ENCODE measurements around the gene LMX1B.

LMX1B gene

DNA sequence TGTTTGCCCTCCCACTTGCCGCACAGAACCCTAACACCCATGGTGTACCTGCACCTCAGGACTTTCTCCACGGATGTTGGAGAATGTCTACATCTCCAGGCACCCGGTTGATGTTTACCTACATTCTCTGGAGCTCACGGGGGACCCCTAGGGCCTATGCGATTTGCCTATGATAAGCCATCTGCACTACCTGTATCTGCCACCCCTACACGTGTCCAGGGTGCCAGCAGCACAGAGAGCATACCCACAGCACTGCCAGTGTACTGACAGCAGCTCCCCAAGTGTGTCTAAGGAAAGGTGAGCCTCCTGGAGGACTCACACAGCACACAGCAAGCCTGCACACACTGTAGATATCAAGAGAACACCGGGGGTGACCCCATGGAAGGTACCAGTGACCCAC, 31.3 kb upstream of the LMX1B start:
- H3K27ac ChIP-seq = no peak overlapping the region
- TF ChIP-seq ZFX (IDR thresholded peaks at IDR 0.05) = no peak
- TF ChIP-seq, protein P1, sequence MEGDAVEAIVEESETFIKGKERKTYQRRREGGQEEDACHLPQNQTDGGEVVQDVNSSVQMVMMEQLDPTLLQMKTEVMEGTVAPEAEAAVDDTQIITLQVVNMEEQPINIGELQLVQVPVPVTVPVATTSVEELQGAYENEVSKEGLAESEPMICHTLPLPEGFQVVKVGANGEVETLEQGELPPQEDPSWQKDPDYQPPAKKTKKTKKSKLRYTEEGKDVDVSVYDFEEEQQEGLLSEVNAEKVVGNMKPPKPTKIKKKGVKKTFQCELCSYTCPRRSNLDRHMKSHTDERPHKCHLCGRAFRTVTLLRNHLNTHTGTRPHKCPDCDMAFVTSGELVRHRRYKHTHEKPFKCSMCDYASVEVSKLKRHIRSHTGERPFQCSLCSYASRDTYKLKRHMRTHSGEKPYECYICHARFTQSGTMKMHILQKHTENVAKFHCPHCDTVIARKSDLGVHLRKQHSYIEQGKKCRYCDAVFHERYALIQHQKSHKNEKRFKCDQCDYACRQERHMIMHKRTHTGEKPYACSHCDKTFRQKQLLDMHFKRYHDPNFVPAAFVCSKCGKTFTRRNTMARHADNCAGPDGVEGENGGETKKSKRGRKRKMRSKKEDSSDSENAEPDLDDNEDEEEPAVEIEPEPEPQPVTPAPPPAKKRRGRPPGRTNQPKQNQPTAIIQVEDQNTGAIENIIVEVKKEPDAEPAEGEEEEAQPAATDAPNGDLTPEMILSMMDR (conservative IDR thresholded peaks at IDR 0.05) = no peak

DNA sequence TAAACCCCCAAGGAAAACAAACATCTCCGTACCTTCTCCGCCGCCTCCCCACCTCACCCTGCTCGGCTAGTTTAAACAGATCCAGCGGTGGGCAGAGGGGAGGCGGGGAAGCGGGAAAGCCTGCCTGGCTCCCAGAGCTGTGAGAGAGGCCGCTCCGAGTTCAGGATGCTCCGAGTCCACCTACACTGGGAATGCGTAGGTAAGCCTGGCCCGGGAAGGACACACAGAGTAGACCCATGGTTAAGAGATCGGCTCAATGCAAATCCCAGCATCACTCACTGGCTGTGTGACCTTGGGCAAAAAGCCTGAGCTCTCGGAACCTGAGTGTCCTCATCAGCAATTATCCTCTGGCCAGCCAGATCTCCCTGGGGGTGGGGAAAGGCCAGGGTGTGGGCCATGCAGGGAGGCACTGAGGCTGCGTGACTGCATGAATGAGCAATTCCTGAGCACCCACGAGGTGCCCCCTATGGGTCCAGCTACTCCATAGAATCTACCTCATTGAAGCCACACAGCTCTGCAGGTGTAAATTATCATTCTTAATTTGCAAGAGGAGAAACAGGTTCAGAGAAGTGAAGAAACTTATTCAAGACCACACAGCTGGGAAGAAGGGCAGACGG, 30.5 kb upstream of the LMX1B start:
- TF ChIP-seq, protein P1 (conservative IDR thresholded peaks at IDR 0.05) = no peak
- TF ChIP-seq ZFX (IDR thresholded peaks at IDR 0.05) = no peak
- no peak overlapping the region for H3K27ac ChIP-seq

DNA sequence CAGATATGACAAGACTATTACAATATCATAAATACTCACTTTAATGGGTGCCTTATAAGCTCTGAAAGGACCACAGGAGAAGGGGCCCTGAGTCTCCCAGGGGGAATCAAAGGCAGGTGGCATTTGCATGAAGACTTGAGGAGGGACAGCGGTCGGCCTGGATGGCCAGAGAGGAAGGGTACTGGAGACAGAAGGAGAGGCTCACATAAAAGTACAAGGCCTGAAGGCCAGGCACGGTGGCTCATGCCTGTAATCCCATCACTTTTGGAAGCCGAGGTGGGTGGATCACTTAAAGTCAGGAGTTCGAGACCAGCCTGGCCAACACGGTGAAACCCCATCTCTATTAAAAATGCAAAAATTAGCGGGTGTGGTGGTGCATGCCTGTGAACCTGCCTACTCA, 29.1 kb upstream of the LMX1B start:
- TF ChIP-seq, protein P1 (conservative IDR thresholded peaks at IDR 0.05) = no peak
- no peak for TF ChIP-seq ZFX (IDR thresholded peaks at IDR 0.05)
- no peak overlapping the region for H3K27ac ChIP-seq

DNA sequence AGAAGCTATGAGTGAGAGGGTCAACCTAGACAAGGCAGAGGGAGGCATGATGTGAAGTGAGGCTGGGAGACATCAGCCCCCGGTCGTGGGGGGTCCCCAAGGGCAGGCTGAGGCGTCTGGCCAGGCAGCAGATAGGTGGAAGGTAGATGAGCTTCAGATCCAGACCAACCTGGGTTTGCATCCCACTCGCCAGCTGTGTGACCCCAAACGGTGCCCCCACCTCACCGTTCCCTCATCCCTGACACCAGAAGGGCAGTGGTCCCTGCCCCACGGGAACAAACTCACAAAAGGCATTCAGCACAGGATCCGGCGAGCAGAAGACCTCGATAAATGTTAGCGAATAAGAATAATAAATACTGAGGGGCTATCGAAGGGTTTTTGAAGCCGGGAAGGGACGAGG, 27.5 kb upstream of the LMX1B start:
- no peak overlapping the region for H3K27ac ChIP-seq
- TF ChIP-seq, protein P1 (conservative IDR thresholded peaks at IDR 0.05) = no peak
- TF ChIP-seq ZFX (IDR thresholded peaks at IDR 0.05) = no peak

DNA sequence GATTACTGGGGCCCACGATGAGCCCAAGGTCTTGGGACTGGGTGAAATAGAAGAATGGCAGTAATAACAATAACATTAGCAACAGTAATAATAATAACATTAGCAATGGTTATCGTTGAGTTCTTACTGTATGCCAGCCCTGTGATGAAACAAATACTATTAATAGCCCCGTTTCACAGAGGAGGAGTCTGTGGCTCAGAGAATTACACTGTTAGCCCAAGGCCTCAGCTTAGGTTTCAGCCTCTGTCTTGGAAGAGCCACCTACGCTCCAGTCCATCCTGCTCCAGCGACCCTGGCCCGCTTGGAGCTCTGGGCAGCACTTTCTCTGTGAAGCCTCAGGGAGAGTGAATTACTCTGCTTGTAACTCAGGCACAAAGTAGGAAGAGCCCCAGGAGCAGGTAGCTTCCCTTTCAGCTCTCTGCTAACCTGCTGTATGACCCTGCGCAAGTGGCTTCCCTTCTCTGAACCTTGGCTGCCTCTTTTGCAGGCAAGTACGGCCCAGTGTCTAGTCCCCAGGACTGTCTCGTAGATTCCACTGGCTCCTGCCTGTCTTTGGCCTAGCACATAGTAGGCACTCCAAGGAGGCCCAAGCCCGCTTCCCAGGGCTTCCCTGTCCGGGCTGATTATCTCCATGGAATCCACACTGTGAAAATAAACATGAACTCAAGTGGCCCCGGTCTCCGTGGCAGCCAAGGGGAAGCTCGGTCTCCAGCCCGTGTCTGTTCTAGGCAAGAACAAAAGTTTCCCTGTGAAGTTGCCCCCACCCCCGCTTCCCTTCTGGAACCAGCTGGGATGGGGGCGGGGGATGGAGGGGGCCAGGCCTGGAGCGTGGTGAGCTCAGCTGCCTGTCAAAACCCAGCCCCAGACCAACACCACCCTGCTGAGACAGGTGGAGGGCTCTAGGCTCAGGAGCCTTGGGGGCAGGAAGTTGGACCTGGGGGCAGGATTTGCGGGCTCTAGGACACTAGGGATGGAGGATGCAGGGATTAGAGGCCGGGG, 26.2 kb upstream of the LMX1B start:
- no peak overlapping the region for H3K27ac ChIP-seq
- TF ChIP-seq ZFX (IDR thresholded peaks at IDR 0.05) = no peak
- TF ChIP-seq, protein P1 (conservative IDR thresholded peaks at IDR 0.05) = no peak

DNA sequence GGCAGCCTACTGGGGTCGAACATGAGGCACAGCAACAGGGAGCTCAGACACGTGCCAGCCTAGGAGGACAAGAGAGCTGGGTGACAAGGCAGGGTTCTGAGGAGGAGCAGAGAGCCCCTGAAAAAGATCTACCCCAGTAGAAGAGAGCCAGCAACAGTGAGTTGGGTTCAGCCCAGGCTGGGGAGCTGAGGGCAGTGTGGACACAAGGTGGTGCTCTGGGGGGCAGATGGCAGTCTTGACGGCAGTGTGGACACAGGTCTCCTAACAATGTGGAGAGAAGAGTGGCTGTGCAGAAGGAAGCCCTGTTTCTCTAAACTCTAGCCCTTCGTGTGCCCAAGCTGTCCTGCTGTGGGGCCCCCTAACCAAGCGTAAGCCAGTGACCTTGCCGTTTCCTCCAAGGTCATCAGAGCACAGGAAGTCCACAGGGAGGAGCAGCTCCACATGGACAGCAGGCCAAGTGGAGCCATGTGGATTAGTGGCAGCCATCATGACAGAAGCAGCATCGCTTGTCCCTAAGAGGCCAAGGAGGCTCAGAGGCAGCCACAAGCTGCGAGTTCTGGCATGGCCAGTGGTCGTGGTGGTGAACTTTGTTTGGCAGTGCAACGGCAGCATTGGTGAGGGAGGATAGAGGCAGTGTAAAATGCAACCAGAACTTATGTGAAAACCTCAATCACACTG, 25.1 kb upstream of the LMX1B start:
- H3K27ac ChIP-seq = no peak overlapping the region
- TF ChIP-seq, protein P1 (conservative IDR thresholded peaks at IDR 0.05) = no peak
- no peak for TF ChIP-seq ZFX (IDR thresholded peaks at IDR 0.05)

Measured in C4-2B (cell line).